Measurements from ENCODE around the gene FIBP. TPM values are rescaled to one million over a fixed set of nuclear protein-coding genes. Genes with fewer than 3 reads are reported as not detected.

FIBP gene
- total and polyA plus RNA-seq, 12 donors, result 44.0 to 88.4 (median 49.9) TPM

GRCh38 chr11:65870307-65870658 is 18.0 kb downstream of the FIBP start:
- H3K9me3 ChIP-seq, result no peaks in the 10 kb centered on the region
- peaks cover 16 to 44% (median 29%) of the 10 kb centered on the region in 9 donors for H3K4me1 ChIP-seq
- intact Hi-C loops (cut with DNase I), result no loop called here
- H3K4me3 ChIP-seq, result peak overlapping the region in 3 of 10 donors; percentile 65 to 72 (median 68)
- H3K36me3 ChIP-seq, result peaks cover 0 to 58% (median 35%) of the 10 kb centered on the region in 9 donors
- peak overlapping the region in 8 of 10 donors; percentile 28 to 97 (median 96) for H3K27ac ChIP-seq
- no peak for ATAC-seq
- DNase-seq, result no peak
- 63 to 71% methylated on average over 11 of the region's 11 CpGs for WGBS, 2 donors
- no peaks in the 10 kb centered on the region for H3K27me3 ChIP-seq
- no peak for TF ChIP-seq CTCF (IDR thresholded peaks at IDR 0.05)

GRCh38 chr11:65869643-65870306 is 18.5 kb downstream of the FIBP start:
- no peak for ATAC-seq
- 84 to 86% methylated on average over 24 of the region's 24 CpGs for WGBS, 2 donors
- Histone ChIP-seq H3K36me3 (peaks cover 0 to 63% (median 40%) of the 10 kb centered on the region in 9 donors), H3K27ac (peak overlapping the region in 5 of 10 donors; percentile 28 to 97 (median 96)), H3K4me1 (peaks cover 16 to 44% (median 29%) of the 10 kb centered on the region in 9 donors), H3K9me3 (no peaks in the 10 kb centered on the region), H3K4me3 (no peak overlapping the region), H3K27me3 (no peaks in the 10 kb centered on the region)
- TF ChIP-seq CTCF (IDR thresholded peaks at IDR 0.05), result no peak
- no peak for DNase-seq
- intact Hi-C loops (cut with DNase I), result no loop called here

- Histone ChIP-seq H3K9me3 (no peaks in the 10 kb centered on the region), H3K27ac (no peak overlapping the region), H3K4me1 (peaks cover 16 to 41% (median 25%) of the 10 kb centered on the region in 9 donors), H3K27me3 (no peaks in the 10 kb centered on the region), H3K4me3 (no peak overlapping the region), H3K36me3 (peaks cover 0 to 72% (median 49%) of the 10 kb centered on the region in 9 donors)
- DNase-seq (no peak), ATAC-seq (no peak)
- intact Hi-C loops (cut with DNase I), result no loop called here
- 92 to 94% methylated on average over 3 of the region's 3 CpGs for WGBS, 2 donors
- TF ChIP-seq CTCF (IDR thresholded peaks at IDR 0.05), result no peak
Observed at GRCh38 chr11:65868907-65869306, 19.4 kb downstream of the FIBP start.

- no peak for TF ChIP-seq CTCF (IDR thresholded peaks at IDR 0.05)
Observed at GRCh38 chr11:65868076-65868667, 20.1 kb downstream of the FIBP start.

More at GRCh38 chr11:65868076-65868667, 20.1 kb downstream of the FIBP start:
- ATAC-seq (no peak), DNase-seq (no peak)
- Histone ChIP-seq H3K4me3 (no peak overlapping the region), H3K9me3 (no peaks in the 10 kb centered on the region), H3K36me3 (peaks cover 0 to 79% (median 55%) of the 10 kb centered on the region in 9 donors), H3K27me3 (no peaks in the 10 kb centered on the region), H3K4me1 (peaks cover 15 to 38% (median 23%) of the 10 kb centered on the region in 9 donors), H3K27ac (no peak overlapping the region)
- 89 to 90% methylated on average over 19 of the region's 19 CpGs for WGBS, 2 donors
- intact Hi-C loops (cut with DNase I), result no loop called here
